Right lobe of liver (tissue), 4 donors: ENCODE results near the gene EPB41L4A.

ENCODE experiments used
- POLR2A ChIP-seq: fragments of 450-650 bp; IDR thresholded peaks from one replicate; pipeline ENCODE4 v1.6.1; 2017; ENCODE audit warnings: antibody characterized with exemption, mild to moderate bottlenecking
- TF ChIP-seq, protein P1 (sequence below), 4 donors: fragments of 200-600 bp in 3 of 4; fragments of 450-650 bp in 1 of 4; IDR thresholded peaks; one replicate each; pipeline versions ENCODE4 v1.5.1 to v1.8.0; 2016 to 2022; ENCODE audit warnings: antibody characterized with exemption in 4 of 4, mild to moderate bottlenecking in 2 of 4
- donor health status: DM: no; HTN: no; CAD: no.
- donor health status: DM: no; HTN: no; CAD: no.
- donor health status: DM: no; HTN: yes; CAD: no.

GRCh38 chr5:112247960-112248359 is 171.1 kb downstream of the EPB41L4A start:
- TF ChIP-seq, protein P1, sequence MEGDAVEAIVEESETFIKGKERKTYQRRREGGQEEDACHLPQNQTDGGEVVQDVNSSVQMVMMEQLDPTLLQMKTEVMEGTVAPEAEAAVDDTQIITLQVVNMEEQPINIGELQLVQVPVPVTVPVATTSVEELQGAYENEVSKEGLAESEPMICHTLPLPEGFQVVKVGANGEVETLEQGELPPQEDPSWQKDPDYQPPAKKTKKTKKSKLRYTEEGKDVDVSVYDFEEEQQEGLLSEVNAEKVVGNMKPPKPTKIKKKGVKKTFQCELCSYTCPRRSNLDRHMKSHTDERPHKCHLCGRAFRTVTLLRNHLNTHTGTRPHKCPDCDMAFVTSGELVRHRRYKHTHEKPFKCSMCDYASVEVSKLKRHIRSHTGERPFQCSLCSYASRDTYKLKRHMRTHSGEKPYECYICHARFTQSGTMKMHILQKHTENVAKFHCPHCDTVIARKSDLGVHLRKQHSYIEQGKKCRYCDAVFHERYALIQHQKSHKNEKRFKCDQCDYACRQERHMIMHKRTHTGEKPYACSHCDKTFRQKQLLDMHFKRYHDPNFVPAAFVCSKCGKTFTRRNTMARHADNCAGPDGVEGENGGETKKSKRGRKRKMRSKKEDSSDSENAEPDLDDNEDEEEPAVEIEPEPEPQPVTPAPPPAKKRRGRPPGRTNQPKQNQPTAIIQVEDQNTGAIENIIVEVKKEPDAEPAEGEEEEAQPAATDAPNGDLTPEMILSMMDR (IDR thresholded peaks at IDR 0.05), result no peak
- no peak for TF ChIP-seq POLR2A
